GM12875 (cell line): ENCODE results near the gene LRFN4.

Source experiments
- H3K4me3 ChIP-seq: one replicate; pipeline ENCODE4 v1.5.1; 2011; ENCODE audit warnings: low read depth, low read length, control low read depth
- CTCF ChIP-seq: IDR thresholded peaks from 2 replicates; pipeline ENCODE4 v1.5.1; 2011; ENCODE audit warnings: low read depth, mild to moderate bottlenecking, control low read depth, inconsistent platforms, low read length, moderate library complexity, borderline replicate concordance; ENCODE audit not compliant: insufficient read depth

Gene LRFN4

GRCh38 chr11:66864172-66864901 lies 7.5 kb downstream of the LRFN4 start:
- H3K4me3 ChIP-seq: no peak overlapping the region
- no peak for TF ChIP-seq CTCF

- no peak overlapping the region for H3K4me3 ChIP-seq
- no peak for TF ChIP-seq CTCF
These were observed 8.2 kb downstream of the LRFN4 start for GRCh38 chr11:66864924-66865697.

- TF ChIP-seq CTCF: no peak
- no peak overlapping the region for H3K4me3 ChIP-seq
These were observed 9.1 kb downstream of the LRFN4 start for GRCh38 chr11:66866007-66866406.

GRCh38 chr11:66866511-66866986 lies 9.7 kb downstream of the LRFN4 start:
- no peak for TF ChIP-seq CTCF

GRCh38 chr11:66867425-66868040 lies 10.7 kb downstream of the LRFN4 start:
- peak; percentile 25; the same call in 1 of the 2 replicates for TF ChIP-seq CTCF
- H3K4me3 ChIP-seq: no peak overlapping the region

More at GRCh38 chr11:66866511-66866986, 9.7 kb downstream of the LRFN4 start:
- H3K4me3 ChIP-seq: no peak overlapping the region

GRCh38 chr11:66868082-66868725 lies 11.3 kb downstream of the LRFN4 start:
- no peak for TF ChIP-seq CTCF
- H3K4me3 ChIP-seq: no peak overlapping the region
